CD4-positive, alpha-beta T cell treated with Interleukin-4 for 4 hours (primary cell): Measurements from ENCODE around the gene RHBDD2.
"Not testable (repeated sequence)": the region's sequence is repeated elsewhere in the genome, so short reads cannot be mapped to it uniquely, and the experiment has no call there.

ENCODE experiments used
- DNase-seq: peaks from one replicate; pipeline ENCODE4 v3.0.0-alpha.2; 2020

The RHBDD2 gene

GRCh38 chr7:75889223-75889825, 10.5 kb downstream of the RHBDD2 start:
- no peak for DNase-seq

GRCh38 chr7:75889826-75890225, 11.0 kb downstream of the RHBDD2 start:
- DNase-seq, result no peak

- DNase-seq, result not testable (repeated sequence)
Observed at GRCh38 chr7:75891237-75891636, 12.4 kb downstream of the RHBDD2 start.

GRCh38 chr7:75891815-75892411, 13.1 kb downstream of the RHBDD2 start:
- DNase-seq, result no peak

GRCh38 chr7:75892634-75893272, 13.9 kb downstream of the RHBDD2 start:
- no peak for DNase-seq

GRCh38 chr7:75896803-75897327, 18.0 kb downstream of the RHBDD2 start:
- DNase-seq, result no peak

GRCh38 chr7:75900617-75901315, 21.9 kb downstream of the RHBDD2 start:
- no peak for DNase-seq

- peak; percentile 6 for DNase-seq
Observed at GRCh38 chr7:75905785-75906604, 27.2 kb downstream of the RHBDD2 start.

- no peak for DNase-seq
Observed at GRCh38 chr7:75906991-75907667, 28.3 kb downstream of the RHBDD2 start.

GRCh38 chr7:75907668-75908039, 28.8 kb downstream of the RHBDD2 start:
- DNase-seq, result not testable (repeated sequence)

GRCh38 chr7:75909521-75910132, 30.8 kb downstream of the RHBDD2 start:
- DNase-seq, result no peak

GRCh38 chr7:75911186-75911585, 32.4 kb downstream of the RHBDD2 start:
- DNase-seq, result not testable (repeated sequence)

GRCh38 chr7:75913437-75913836, 34.6 kb downstream of the RHBDD2 start:
- DNase-seq, result no peak

GRCh38 chr7:75914169-75914654, 35.4 kb downstream of the RHBDD2 start:
- DNase-seq, result no peak

- peak; percentile 97 for DNase-seq
Observed at GRCh38 chr7:75914655-75915415, 36.0 kb downstream of the RHBDD2 start, which contains the start of gene POR. TSS of gene POR (plus strand) at chr7:75915155. CDS start at chr7:75954002, 38,847 bp downstream.

GRCh38 chr7:75915416-75916156, 36.8 kb downstream of the RHBDD2 start:
- peak; percentile 11 for DNase-seq

- DNase-seq, result no peak
Observed at GRCh38 chr7:75916259-75916658, 37.4 kb downstream of the RHBDD2 start.

- no peak for DNase-seq
Observed at GRCh38 chr7:75916685-75917634, 38.1 kb downstream of the RHBDD2 start.
